Measurements from ENCODE around the gene CCDC85C. TPM values are rescaled to one million over a fixed set of nuclear protein-coding genes. Genes with fewer than 3 reads are reported as not detected.

Gene CCDC85C
- polyA plus RNA-seq, 2 donors = 30.1 to 51.0 TPM

- no peaks in the 10 kb centered on the region for H3K27me3 ChIP-seq (ENCODE audit: control insufficient read depth in 1 of 2, insufficient read depth in 2 of 2, low read length in 2 of 2)
- no peaks in the 10 kb centered on the region for H3K9me3 ChIP-seq (ENCODE audit: control insufficient read depth in 2 of 2, insufficient read depth in 1 of 2, low read depth in 1 of 2, low read length in 1 of 2)
- H3K36me3 ChIP-seq (ENCODE audit: control insufficient read depth in 2 of 2, insufficient read depth in 2 of 2, low read length in 1 of 2) = peaks cover 5 to 29% of the 10 kb centered on the region in 2 donors
- H3K4me1 ChIP-seq (ENCODE audit: control insufficient read depth in 2 of 2, insufficient read depth in 2 of 2, low read length in 1 of 2) = peaks cover 0 to 3% of the 10 kb centered on the region in 2 donors
- whole genome bisulfite sequencing, 2 donors = 83 to 87% methylated on average over 15 of the region's 15 CpGs
- no peak overlapping the region for H3K4me3 ChIP-seq (ENCODE audit: low read depth in 1 of 2, low read length in 2 of 2)
- H3K27ac ChIP-seq (ENCODE audit: low read depth in 2 of 2, low read length in 1 of 2) = no peak overlapping the region
Observed at GRCh38 chr14:99513183-99513694, 90.8 kb downstream of the CCDC85C start.

DNA sequence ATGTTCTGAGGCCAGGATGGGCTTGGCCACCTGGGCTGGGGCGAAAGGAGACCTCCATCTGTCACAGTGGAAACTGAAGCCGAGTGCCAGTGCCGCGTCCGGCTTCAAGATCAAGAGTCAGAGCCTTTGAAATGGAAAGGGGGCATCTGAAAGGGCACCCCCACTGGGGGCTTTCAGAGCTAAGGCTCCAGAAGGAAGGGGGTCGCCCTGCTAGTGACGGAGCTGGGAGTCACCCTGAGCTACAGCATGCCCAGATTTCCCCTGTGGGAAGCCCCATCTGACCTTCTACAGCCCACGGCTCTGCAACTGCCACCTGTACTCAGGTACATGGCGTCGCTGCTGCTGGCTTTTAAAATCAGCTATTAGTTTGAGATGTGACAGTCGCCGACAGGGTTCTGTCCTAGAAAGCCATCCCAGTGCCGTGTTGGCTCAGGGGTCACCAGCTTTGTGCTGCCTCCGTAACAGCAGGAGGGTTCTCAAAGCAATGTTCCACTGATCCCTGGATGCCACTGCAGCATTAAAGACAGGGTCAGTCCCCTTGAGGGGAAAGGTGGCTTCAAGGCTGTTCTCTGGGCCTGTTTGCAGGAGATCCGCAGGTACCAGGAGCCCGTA is 91.3 kb downstream of the CCDC85C start:
- no peaks in the 10 kb centered on the region for H3K9me3 ChIP-seq (ENCODE audit: control insufficient read depth in 2 of 2, insufficient read depth in 1 of 2, low read depth in 1 of 2, low read length in 1 of 2)
- H3K27me3 ChIP-seq (ENCODE audit: control insufficient read depth in 1 of 2, insufficient read depth in 2 of 2, low read length in 2 of 2) = no peaks in the 10 kb centered on the region
- WGBS, 2 donors = 89 to 90% methylated on average over 16 of the region's 16 CpGs
- H3K27ac ChIP-seq (ENCODE audit: low read depth in 2 of 2, low read length in 1 of 2) = no peak overlapping the region
- H3K4me3 ChIP-seq (ENCODE audit: low read depth in 1 of 2, low read length in 2 of 2) = no peak overlapping the region
- H3K4me1 ChIP-seq (ENCODE audit: control insufficient read depth in 2 of 2, insufficient read depth in 2 of 2, low read length in 1 of 2) = peaks cover 0 to 3% of the 10 kb centered on the region in 2 donors
- H3K36me3 ChIP-seq (ENCODE audit: control insufficient read depth in 2 of 2, insufficient read depth in 2 of 2, low read length in 1 of 2) = peaks cover 7 to 34% of the 10 kb centered on the region in 2 donors

DNA sequence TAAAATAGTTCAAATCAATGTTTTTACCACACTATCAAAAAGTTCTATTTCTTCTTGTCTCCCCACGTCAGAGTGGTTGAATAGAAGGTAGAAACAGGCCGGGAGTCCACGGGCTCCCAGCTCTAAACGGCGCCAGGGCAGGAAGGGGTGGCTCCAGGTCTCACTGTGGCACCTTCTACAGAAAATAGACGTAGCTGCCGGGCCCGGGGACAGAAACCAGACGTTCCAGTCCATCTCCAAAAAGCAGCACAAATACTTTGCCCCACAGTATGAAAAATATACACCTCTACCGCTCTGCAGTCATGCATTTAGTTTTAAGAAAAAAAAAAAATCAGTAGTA is 91.9 kb downstream of the CCDC85C start:
- no peak overlapping the region for H3K27ac ChIP-seq (ENCODE audit: low read depth in 2 of 2, low read length in 1 of 2)
- H3K9me3 ChIP-seq (ENCODE audit: control insufficient read depth in 2 of 2, insufficient read depth in 1 of 2, low read depth in 1 of 2, low read length in 1 of 2) = no peaks in the 10 kb centered on the region
- peaks cover 7 to 40% of the 10 kb centered on the region in 2 donors for H3K36me3 ChIP-seq (ENCODE audit: control insufficient read depth in 2 of 2, insufficient read depth in 2 of 2, low read length in 1 of 2)
- H3K4me1 ChIP-seq (ENCODE audit: control insufficient read depth in 2 of 2, insufficient read depth in 2 of 2, low read length in 1 of 2) = no peaks in the 10 kb centered on the region
- WGBS, 2 donors = 65 to 68% methylated on average over 10 of the region's 10 CpGs
- no peak overlapping the region for H3K4me3 ChIP-seq (ENCODE audit: low read depth in 1 of 2, low read length in 2 of 2)
- H3K27me3 ChIP-seq (ENCODE audit: control insufficient read depth in 1 of 2, insufficient read depth in 2 of 2, low read length in 2 of 2) = no peaks in the 10 kb centered on the region

GRCh38 chr14:99511421-99512109 is 92.4 kb downstream of the CCDC85C start:
- Histone ChIP-seq H3K36me3 (ENCODE audit: control insufficient read depth in 2 of 2, insufficient read depth in 2 of 2, low read length in 1 of 2) (peaks cover 7 to 44% of the 10 kb centered on the region in 2 donors), H3K27me3 (ENCODE audit: control insufficient read depth in 1 of 2, insufficient read depth in 2 of 2, low read length in 2 of 2) (no peaks in the 10 kb centered on the region), H3K9me3 (ENCODE audit: control insufficient read depth in 2 of 2, insufficient read depth in 1 of 2, low read depth in 1 of 2, low read length in 1 of 2) (no peaks in the 10 kb centered on the region), H3K27ac (ENCODE audit: low read depth in 2 of 2, low read length in 1 of 2) (peak overlapping the region in 1 of 2 donors; percentile 11), H3K4me1 (ENCODE audit: control insufficient read depth in 2 of 2, insufficient read depth in 2 of 2, low read length in 1 of 2) (no peaks in the 10 kb centered on the region), H3K4me3 (ENCODE audit: low read depth in 1 of 2, low read length in 2 of 2) (no peak overlapping the region)
- WGBS, 2 donors = 69 to 84% methylated on average over 12 of the region's 12 CpGs

- H3K27me3 ChIP-seq (ENCODE audit: control insufficient read depth in 1 of 2, insufficient read depth in 2 of 2, low read length in 2 of 2) = no peaks in the 10 kb centered on the region
- no peaks in the 10 kb centered on the region for H3K9me3 ChIP-seq (ENCODE audit: control insufficient read depth in 2 of 2, insufficient read depth in 1 of 2, low read depth in 1 of 2, low read length in 1 of 2)
- H3K4me1 ChIP-seq (ENCODE audit: control insufficient read depth in 2 of 2, insufficient read depth in 2 of 2, low read length in 1 of 2) = no peaks in the 10 kb centered on the region
- peaks cover 15 to 48% of the 10 kb centered on the region in 2 donors for H3K36me3 ChIP-seq (ENCODE audit: control insufficient read depth in 2 of 2, insufficient read depth in 2 of 2, low read length in 1 of 2)
- no peak overlapping the region for H3K4me3 ChIP-seq (ENCODE audit: low read depth in 1 of 2, low read length in 2 of 2)
- H3K27ac ChIP-seq (ENCODE audit: low read depth in 2 of 2, low read length in 1 of 2) = no peak overlapping the region
- WGBS, 2 donors = 70 to 78% methylated on average over 15 of the region's 15 CpGs
Observed at GRCh38 chr14:99510556-99511139, 93.4 kb downstream of the CCDC85C start.

DNA sequence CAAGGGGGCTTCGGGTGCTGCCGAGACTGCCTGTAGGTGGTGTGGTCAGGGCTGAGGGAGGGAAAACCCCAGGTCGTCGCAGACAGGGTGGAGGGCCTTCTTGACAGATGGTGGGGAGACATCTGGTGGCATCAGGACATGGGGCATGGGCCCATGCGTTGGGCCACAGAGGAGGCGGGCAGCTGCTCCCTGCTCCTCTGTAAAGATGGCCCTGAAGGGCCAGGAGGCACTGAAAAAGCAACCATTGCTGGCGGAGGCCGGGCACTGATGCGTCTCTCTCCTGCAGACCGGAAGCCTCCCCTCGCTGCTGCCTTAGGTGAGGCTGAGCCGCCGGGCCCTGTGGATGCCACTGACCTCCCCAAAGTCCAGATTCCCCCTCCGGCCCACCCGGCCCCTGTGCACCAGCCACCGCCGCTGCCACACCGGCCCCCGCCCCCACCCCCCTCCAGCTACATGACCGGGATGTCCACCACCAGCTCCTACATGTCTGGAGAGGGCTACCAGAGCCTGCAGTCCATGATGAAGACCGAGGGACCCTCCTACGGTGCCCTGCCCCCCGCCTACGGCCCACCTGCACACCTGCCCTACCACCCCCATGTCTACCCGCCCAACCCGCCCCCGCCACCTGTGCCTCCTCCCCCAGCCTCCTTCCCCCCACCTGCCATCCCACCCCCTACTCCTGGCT is 94.0 kb downstream of the CCDC85C start:
- Histone ChIP-seq H3K4me3 (ENCODE audit: low read depth in 1 of 2, low read length in 2 of 2) (no peak overlapping the region), H3K27me3 (ENCODE audit: control insufficient read depth in 1 of 2, insufficient read depth in 2 of 2, low read length in 2 of 2) (no peaks in the 10 kb centered on the region), H3K27ac (ENCODE audit: low read depth in 2 of 2, low read length in 1 of 2) (no peak overlapping the region), H3K9me3 (ENCODE audit: control insufficient read depth in 2 of 2, insufficient read depth in 1 of 2, low read depth in 1 of 2, low read length in 1 of 2) (no peaks in the 10 kb centered on the region), H3K4me1 (ENCODE audit: control insufficient read depth in 2 of 2, insufficient read depth in 2 of 2, low read length in 1 of 2) (no peaks in the 10 kb centered on the region), H3K36me3 (ENCODE audit: control insufficient read depth in 2 of 2, insufficient read depth in 2 of 2, low read length in 1 of 2) (peaks cover 17 to 50% of the 10 kb centered on the region in 2 donors)
- WGBS, 2 donors = 91% methylated on average over 23 to 27 of the region's 27 CpGs

- H3K27me3 ChIP-seq (ENCODE audit: control insufficient read depth in 1 of 2, insufficient read depth in 2 of 2, low read length in 2 of 2) = no peaks in the 10 kb centered on the region
- WGBS, 2 donors = 68 to 70% methylated on average over 23 of the region's 23 CpGs
- no peaks in the 10 kb centered on the region for H3K9me3 ChIP-seq (ENCODE audit: control insufficient read depth in 2 of 2, insufficient read depth in 1 of 2, low read depth in 1 of 2, low read length in 1 of 2)
- peaks cover 17 to 48% of the 10 kb centered on the region in 2 donors for H3K36me3 ChIP-seq (ENCODE audit: control insufficient read depth in 2 of 2, insufficient read depth in 2 of 2, low read length in 1 of 2)
- no peaks in the 10 kb centered on the region for H3K4me1 ChIP-seq (ENCODE audit: control insufficient read depth in 2 of 2, insufficient read depth in 2 of 2, low read length in 1 of 2)
- no peak overlapping the region for H3K4me3 ChIP-seq (ENCODE audit: low read depth in 1 of 2, low read length in 2 of 2)
- peak overlapping the region in 1 of 2 donors; percentile 26 for H3K27ac ChIP-seq (ENCODE audit: low read depth in 2 of 2, low read length in 1 of 2)
Observed at GRCh38 chr14:99508896-99509629, 94.9 kb downstream of the CCDC85C start.

DNA sequence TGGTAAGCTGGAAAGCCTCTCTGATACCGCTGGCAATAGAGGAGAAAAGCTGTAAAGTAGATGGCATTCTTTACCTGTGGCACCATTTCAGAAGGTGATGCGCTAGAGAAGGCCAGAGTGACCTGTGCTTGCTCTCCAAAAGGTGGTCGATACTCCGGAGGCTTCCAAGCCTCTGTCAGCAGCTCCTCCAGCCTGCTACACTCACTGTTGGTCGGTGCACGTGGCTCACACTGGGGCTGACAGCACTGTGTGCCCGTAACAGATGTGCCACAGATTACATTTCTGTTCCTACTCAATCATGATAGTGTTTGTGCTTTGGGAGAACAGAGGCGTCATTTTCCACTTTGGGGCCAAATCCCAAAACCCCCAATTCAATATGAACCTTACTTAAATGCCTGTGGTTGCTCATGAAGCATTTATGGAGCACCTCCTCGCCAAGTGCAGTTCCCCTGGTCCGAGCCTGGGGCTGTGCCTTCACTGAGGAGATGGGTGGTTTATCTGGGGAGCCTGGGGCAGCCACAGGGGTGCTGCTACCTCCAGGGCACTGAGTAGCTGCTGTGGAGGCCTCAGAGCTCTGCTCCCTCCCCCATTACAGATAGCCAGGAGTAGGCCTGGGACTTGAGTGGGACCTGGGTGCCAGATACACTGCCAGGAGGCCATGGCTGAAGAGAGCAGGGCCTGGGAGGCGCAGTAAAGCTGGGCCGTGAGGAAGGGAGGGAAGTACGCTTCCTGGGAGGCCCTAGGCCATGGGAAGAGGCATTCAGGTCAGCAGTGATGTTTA is 96.0 kb downstream of the CCDC85C start:
- peaks cover 19 to 53% of the 10 kb centered on the region in 2 donors for H3K36me3 ChIP-seq (ENCODE audit: control insufficient read depth in 2 of 2, insufficient read depth in 2 of 2, low read length in 1 of 2)
- H3K9me3 ChIP-seq (ENCODE audit: control insufficient read depth in 2 of 2, insufficient read depth in 1 of 2, low read depth in 1 of 2, low read length in 1 of 2) = no peaks in the 10 kb centered on the region
- peak overlapping the region in 1 of 2 donors; percentile 18 for H3K27ac ChIP-seq (ENCODE audit: low read depth in 2 of 2, low read length in 1 of 2)

More for the DNA sequence above, 96.0 kb downstream of the CCDC85C start:
- WGBS, 2 donors = 90 to 91% methylated on average over 13 of the region's 13 CpGs
- Histone ChIP-seq H3K4me1 (ENCODE audit: control insufficient read depth in 2 of 2, insufficient read depth in 2 of 2, low read length in 1 of 2) (no peaks in the 10 kb centered on the region), H3K4me3 (ENCODE audit: low read depth in 1 of 2, low read length in 2 of 2) (no peak overlapping the region), H3K27me3 (ENCODE audit: control insufficient read depth in 1 of 2, insufficient read depth in 2 of 2, low read length in 2 of 2) (no peaks in the 10 kb centered on the region)

Measured in esophagus (tissue), 2 donors.